NCI-H146 (cell line): ENCODE data around the gene SDC4.
A peak's percentile ranks its signal among the peaks of the same experiment; 100 is the strongest.

Experiments
- DNase-seq: peaks from one replicate; lab custom pipeline; 2025; lab: John Stamatoyannopoulos, UW

Gene SDC4, protein sequence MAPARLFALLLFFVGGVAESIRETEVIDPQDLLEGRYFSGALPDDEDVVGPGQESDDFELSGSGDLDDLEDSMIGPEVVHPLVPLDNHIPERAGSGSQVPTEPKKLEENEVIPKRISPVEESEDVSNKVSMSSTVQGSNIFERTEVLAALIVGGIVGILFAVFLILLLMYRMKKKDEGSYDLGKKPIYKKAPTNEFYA

DNA sequence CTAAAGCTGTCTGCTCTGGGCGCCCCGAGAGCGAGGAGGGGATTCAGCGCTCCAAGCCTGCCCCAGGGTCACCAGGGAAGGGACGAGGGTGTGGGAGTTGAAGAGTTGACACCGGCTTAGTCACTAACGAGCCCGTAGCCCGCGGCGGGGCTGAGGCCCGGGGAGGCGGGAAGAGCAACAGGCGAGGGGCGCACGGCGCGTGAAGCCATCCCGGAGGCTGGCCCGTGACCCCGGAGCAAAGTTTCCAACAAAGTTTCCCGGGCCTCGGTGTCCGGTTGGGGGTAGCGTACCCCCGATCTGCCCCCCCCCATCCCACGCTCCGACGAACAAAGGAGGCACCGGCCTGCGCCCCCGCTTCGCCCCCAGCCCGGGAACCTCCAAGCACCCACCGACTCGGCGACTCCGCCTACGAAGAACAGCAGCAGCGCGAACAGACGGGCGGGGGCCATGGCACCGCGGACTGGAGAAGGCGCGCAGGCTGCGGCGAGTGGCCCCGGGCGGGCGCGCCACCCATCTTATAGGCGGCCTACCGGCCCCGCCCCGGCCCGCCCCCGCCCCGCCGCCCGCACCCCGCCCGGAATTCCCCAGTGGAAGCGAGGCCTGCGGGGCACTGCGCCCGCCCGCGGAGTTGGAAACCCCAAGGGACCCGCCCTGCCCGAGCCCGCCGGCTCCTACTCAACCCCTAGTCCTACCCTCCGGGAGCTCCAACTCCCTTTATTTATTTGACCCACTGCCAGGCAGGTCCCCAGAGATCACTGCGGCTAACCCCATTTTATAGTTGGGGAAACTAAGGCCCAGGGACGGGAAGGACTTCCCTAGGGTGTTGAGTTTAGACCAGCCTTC is at the start of gene SDC4:
Gene SDC4 (minus strand): TSS at position 489 of the 843 bp plus-strand sequence. CDS start 40 bp downstream, at position 449.
- peak; percentile 74 for DNase-seq

- DNase-seq, result no peak
Measured at GRCh38 chr20:45395114-45395415, 46.8 kb upstream of the SDC4 start.

DNA sequence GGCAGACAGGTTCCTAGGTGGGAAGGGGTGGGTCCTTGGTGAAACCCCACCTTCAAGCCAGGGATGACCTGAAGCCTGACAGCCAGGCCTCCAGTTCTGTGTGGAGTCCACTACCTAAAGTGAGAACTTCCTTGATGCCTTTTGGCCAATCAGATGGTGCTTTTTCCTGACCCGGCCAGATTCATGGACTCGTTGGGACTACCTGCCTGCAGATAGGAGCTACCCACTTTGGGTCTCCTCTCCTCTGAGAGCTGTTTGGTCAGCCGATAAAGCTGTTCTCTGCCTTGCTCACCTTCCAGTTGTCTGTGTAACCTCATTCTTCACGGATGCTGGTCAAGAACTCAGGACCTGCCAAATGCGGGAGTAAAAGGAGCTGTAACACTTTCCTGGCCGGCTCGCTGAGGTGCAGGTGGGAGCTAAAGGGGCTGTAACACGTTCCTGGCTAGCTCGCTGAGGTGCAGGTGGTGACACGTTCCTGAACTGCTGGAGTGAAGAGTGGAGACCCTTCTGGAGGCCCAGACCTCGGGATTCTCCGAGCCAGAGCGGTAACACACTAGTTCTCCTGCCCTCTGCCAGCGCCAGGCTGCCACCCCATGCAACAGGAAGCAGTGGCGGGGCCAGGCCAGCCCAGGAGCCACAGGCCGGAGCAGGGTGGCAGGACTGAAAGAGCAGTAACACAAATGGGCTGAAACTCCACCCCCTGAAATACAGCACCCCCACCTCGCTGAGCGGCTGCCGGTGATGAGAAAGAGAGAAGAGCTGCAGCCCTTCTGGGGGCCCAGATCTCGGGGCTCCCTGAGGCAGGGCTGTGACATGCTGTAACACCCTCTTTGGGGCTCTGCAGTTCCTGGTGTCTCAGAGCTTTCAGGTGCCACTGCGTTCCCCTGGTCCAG is 46.2 kb upstream of the SDC4 start:
- no peak for DNase-seq

- DNase-seq, result no peak
Measured at GRCh38 chr20:45392733-45393132, 44.5 kb upstream of the SDC4 start.

DNA sequence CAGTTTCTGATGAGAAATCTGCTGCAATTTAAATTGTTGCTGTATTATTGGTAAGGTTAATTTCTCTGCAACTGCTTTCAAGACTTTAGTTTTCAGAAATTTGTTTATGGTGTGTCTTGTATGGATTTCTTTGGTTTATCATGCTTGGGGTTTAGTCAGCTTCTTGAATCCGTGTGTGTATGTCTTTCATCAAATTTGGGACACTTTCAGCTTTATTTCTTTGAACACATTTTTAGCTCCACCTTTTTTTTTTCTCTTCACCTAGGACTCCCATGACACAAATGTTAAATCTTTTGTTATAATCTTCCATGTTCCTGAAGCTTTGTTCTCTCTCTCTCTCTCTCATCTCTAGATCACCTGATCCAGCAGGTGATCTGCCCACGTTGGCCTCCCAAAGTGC is 43.3 kb upstream of the SDC4 start:
- no peak for DNase-seq

GRCh38 chr20:45390931-45391330 is 42.7 kb upstream of the SDC4 start:
- DNase-seq, result no peak

- no peak for DNase-seq
Measured at GRCh38 chr20:45387274-45387673, 39.0 kb upstream of the SDC4 start.

DNA sequence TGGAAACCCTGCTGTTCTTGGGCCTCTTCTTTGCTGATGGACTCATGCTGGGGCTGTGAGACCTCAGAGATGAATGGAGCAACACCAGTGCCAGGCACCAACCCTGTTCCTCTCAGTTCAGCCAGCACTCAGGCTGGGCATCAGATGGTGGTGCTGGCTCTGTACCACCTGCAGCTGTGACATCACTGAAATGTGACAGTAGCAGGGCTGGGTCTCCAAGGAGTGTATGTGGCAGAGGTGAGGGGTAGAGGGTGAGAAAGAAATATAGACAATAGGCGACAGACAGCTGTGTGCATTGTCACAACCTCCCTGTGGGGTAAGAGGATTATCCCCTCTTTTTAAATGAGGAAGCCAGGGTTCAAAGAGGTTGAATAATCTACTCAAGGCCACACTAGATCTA is 30.0 kb upstream of the SDC4 start, which contains the start of gene TP53TG5:
Gene TP53TG5 (minus strand): TSS at position 135 of the 400 bp plus-strand sequence. CDS start 89 bp downstream, at position 46.
- no peak for DNase-seq

- DNase-seq, result no peak
Measured at GRCh38 chr20:45377269-45377668, 29.0 kb upstream of the SDC4 start.

DNA sequence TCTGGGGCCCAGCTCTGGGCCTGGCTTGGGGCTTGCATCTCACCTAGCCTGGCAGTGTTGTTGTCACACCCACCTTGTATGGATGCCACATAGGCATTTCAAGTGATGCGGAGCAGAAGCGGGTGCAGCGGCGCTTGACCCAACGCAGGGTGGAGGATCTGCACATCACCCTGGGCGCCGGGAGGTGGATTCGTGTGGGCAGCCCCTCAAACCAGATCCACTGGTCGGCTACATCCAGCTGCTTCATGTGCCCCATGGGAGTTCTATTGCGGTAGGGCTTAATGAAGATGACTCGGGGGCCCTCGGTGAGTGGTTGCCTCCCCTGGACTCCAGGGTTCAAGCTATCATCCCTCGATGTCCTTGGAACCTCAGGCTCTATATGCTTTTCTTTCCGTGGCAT is 26.7 kb upstream of the SDC4 start:
- DNase-seq, result no peak

- DNase-seq, result no peak
Measured at GRCh38 chr20:45374101-45374467, 25.9 kb upstream of the SDC4 start.

GRCh38 chr20:45373353-45374100 is 25.3 kb upstream of the SDC4 start:
- DNase-seq, result peak; percentile 84

DNA sequence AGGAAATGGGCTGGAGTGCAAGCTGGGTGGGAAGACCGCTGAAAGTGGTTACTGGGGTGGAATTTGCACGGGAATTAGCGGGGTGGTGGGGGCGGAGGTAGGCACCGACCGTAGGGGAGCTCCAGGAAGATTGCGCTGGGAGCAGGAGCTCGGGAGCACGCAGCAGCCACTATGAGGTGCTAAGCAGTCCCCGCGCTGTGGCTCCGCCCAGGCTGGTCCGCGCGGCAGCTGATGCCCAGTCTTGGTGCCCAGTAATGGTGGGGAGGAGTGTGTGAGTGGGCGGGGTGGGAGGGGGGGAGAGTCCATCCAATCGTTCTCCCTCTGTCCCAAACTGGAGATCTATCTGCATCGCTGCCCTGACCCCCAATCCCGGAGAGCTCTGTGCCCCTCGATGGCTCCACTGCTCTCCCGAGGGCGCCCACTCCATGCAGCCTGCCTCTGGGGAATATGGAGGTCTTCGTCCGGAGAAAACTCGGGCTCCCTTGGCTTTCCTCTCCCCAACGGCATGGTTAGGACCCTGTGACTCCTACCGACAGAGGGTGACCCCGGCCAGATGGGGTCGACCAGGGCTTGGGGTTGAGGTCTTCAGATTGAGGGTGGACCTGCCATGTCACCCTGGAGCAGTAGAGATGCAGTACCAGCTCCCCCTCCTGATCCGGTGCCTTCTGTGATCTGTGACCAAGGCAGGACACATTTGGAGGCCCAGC is 24.6 kb upstream of the SDC4 start:
- DNase-seq, result no peak

GRCh38 chr20:45372241-45372640 is 24.0 kb upstream of the SDC4 start:
- no peak for DNase-seq

GRCh38 chr20:45370571-45371160 is 22.4 kb upstream of the SDC4 start:
- no peak for DNase-seq

- DNase-seq, result no peak
Measured at GRCh38 chr20:45368221-45368980, 20.2 kb upstream of the SDC4 start.

DNA sequence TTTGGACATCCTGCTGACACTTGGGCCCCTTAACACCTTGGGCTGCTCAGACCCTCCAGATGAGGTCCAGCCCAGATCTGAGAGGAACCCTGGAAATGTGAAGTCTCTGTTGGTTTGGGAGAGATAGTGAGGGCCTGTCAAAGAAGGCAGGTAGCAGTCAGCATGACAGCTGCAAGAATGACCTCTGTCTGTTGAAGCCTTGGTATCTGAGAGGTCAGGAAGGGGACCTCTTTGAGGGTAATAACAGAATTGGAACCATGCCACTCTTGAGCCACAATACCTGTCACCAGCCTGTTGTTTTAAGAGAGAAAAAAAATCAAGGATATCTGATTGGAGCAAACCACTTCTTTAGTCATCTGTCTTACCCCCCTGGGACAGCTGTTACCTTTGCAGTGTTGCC is 18.9 kb upstream of the SDC4 start:
- DNase-seq, result no peak

DNA sequence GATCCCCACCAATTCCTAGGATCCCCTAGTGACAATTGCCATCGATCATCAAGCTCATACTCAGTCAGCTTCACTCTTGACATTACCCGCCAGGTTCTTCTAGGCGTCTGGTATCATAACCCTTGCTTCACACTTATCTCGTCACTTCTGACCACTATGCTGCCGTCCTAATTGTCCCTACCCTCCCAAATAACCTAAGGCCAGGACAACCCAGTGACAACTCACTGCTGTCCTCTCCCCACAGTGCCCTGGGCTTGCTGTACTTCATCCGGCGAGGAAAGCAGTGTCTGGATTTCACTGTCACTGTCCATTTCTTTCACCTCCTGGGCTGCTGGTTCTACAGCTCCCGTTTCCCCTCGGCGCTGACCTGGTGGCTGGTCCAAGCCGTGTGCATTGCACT is 18.4 kb upstream of the SDC4 start:
- DNase-seq, result no peak

GRCh38 chr20:45366192-45366591 is 18.0 kb upstream of the SDC4 start:
- DNase-seq, result no peak

- DNase-seq, result no peak
Measured at GRCh38 chr20:45365444-45365970, 17.3 kb upstream of the SDC4 start.
